ENCODE measurements around the gene SLC4A7.

- TF ChIP-seq EZH2 (IDR thresholded peaks at IDR 0.05; ENCODE audit: borderline replicate concordance, low read depth, low read length, severe bottlenecking) (no peak), CTCF (IDR thresholded peaks at IDR 0.05; ENCODE audit: extremely low read depth in 1 of 2, insufficient read depth in 1 of 2, low read depth in 1 of 2, low read length in 2 of 2) (no peak)
Observed at GRCh38 chr3:27500986-27501385, 16.8 kb upstream of the SLC4A7 start.

All from endothelial cell of umbilical vein (primary cell).